Activated B cell treated with CpG ODN at 0.5 μM for 24 hours (primary cell): ENCODE measurements around the gene CD40. TPM values are rescaled to one million over a fixed set of nuclear protein-coding genes. Genes with fewer than 3 reads are reported as not detected.

ENCODE experiments used
- ATAC-seq: fragments of 200-7000 bp; cut with Tn5 transposase; one replicate; pipeline ENCODE4 v1.10.0; 2021; ENCODE audit warnings: low read depth, mild to moderate bottlenecking, moderate library complexity
- CTCF ChIA-PET: fragments of 350-600 bp; sonication (Branson Sonifier 250); formaldehyde crosslinking; loops from one replicate; lab custom pipeline; 2021; ENCODE audit warnings: antibody characterized with exemption; lab: Charles Lee
- POLR2A ChIA-PET: fragments of 350-600 bp; sonication (Branson Sonifier 250); formaldehyde crosslinking; loops from one replicate; lab custom pipeline; 2021; ENCODE audit warnings: antibody characterized with exemption; lab: Charles Lee
- DNase-seq: peaks from one replicate; pipeline ENCODE4 v3.0.0; 2022
- H3K27ac Mint-ChIP-seq: one replicate; pipeline ENCODE4 v1.8.0; 2020; ENCODE audit warnings: mixed read lengths
- H3K27me3 Mint-ChIP-seq: one replicate; pipeline ENCODE4 v1.8.0; 2021; ENCODE audit warnings: mixed read lengths
- H3K36me3 Mint-ChIP-seq: one replicate; pipeline ENCODE4 v1.8.0; 2021; ENCODE audit warnings: low read depth, mixed read lengths
- H3K4me1 Mint-ChIP-seq: one replicate; pipeline ENCODE4 v1.8.0; 2021; ENCODE audit warnings: mixed read lengths
- H3K4me3 Mint-ChIP-seq: one replicate; pipeline ENCODE4 v1.8.0; 2020; ENCODE audit warnings: mild to moderate bottlenecking, mixed read lengths
- H3K9me3 Mint-ChIP-seq: one replicate; pipeline ENCODE4 v1.8.0; 2020; ENCODE audit warnings: mixed read lengths
- intact Hi-C: fragments of 100-400 bp; cut with micrococcal nuclease; formaldehyde crosslinking; loops from one replicate; pipeline ENCODE4 v1.15.1; 2024
- total RNA-seq: library from RNA; stranded (reverse); gene quantifications from 2 replicates; pipeline ENCODE4 v1.2.3, GENCODE V29; 2022
- TF ChIP-seq, protein P1 (sequence below): fragments of 200-600 bp; IDR thresholded peaks from one replicate; pipeline ENCODE4 v1.8.0; 2022; ENCODE audit warnings: antibody characterized with exemption, mild to moderate bottlenecking

The CD40 gene
- total RNA-seq, 1 donor from 2014 or later: 464 TPM

DNA sequence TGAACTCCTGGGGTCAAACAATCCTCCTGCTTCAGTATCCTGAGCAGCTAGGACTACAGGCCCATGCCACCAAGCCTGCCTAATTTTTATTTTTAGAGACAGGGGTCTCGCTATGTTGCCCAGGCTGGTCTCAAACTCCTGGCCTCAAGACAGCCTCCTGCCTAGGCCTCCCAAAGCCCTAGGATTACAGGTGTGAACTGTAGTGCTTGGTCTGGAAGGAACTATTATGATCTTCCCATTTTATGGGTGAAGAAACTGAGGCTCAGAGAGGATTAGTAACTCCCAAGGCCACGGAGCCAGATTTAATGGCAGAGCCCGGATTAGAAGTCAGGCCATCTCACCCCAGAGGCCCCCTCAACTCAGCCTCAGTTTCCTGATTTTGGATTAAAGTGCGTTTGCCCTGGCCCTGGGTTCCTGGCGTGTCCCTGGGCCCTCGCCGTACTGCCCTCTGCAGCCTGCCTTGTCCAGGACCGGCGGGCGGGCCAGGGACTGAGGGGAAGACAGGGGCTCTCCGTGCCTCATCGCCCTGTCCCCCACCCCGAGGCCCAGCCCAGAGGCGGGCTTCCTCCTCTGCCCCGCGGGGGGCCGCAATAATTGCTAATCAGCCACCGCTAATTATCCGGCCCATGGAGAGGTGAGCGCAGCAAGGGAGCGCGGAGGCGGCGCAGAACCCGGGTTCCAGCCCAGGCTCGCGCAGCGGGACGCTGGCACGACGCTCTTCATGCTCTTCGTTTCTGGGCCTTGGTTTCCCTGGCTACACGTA is 34.9 kb downstream of the CD40 start:
- H3K4me1 Mint-ChIP-seq: no peaks in the 10 kb centered on the region
- intact Hi-C loops: no loop called here
- ATAC-seq: no peak
- ChIA-PET POLR2A (no interaction called here), CTCF (no interaction called here)
- TF ChIP-seq, protein P1, sequence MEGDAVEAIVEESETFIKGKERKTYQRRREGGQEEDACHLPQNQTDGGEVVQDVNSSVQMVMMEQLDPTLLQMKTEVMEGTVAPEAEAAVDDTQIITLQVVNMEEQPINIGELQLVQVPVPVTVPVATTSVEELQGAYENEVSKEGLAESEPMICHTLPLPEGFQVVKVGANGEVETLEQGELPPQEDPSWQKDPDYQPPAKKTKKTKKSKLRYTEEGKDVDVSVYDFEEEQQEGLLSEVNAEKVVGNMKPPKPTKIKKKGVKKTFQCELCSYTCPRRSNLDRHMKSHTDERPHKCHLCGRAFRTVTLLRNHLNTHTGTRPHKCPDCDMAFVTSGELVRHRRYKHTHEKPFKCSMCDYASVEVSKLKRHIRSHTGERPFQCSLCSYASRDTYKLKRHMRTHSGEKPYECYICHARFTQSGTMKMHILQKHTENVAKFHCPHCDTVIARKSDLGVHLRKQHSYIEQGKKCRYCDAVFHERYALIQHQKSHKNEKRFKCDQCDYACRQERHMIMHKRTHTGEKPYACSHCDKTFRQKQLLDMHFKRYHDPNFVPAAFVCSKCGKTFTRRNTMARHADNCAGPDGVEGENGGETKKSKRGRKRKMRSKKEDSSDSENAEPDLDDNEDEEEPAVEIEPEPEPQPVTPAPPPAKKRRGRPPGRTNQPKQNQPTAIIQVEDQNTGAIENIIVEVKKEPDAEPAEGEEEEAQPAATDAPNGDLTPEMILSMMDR: no peak
- H3K9me3 Mint-ChIP-seq: no peaks in the 10 kb centered on the region
- H3K27me3 Mint-ChIP-seq: peaks cover 16% of the 10 kb centered on the region
- H3K4me3 Mint-ChIP-seq: no peak overlapping the region
- no peak for DNase-seq
- H3K36me3 Mint-ChIP-seq: no peaks in the 10 kb centered on the region
- H3K27ac Mint-ChIP-seq: no peak overlapping the region

DNA sequence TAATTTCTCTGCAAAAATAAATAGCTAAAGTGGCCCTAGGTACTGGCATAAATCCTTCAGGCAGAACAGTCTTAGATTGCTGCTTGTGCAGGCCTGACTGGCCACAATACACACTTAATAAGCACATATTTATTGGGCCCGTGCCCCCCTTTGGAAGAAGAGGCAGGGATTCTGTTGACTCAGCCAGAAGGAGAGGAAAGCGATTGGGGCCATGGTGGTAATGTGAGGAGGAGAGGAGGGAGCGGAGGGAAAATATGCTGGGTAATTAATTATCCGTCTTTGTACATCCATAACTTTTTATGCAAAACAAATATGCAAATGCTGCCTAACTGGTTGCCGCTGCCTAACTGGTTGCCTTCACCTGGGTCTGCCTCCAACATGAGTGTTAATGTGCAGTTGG is 36.2 kb downstream of the CD40 start:
- Mint-ChIP-seq H3K27me3 (peaks cover 22% of the 10 kb centered on the region), H3K36me3 (no peaks in the 10 kb centered on the region), H3K9me3 (no peaks in the 10 kb centered on the region), H3K4me1 (no peaks in the 10 kb centered on the region), H3K27ac (no peak overlapping the region), H3K4me3 (no peak overlapping the region)
- TF ChIP-seq, protein P1: no peak
- ChIA-PET CTCF (interaction anchor here (1.2 kb wide), 1 partner anchor 18 kb away, joined by 3 read pairs; no protein-coding TSS in a partner anchor), POLR2A (no interaction called here)
- intact Hi-C loops: no loop called here
- ATAC-seq (no peak), DNase-seq (no peak)

DNA sequence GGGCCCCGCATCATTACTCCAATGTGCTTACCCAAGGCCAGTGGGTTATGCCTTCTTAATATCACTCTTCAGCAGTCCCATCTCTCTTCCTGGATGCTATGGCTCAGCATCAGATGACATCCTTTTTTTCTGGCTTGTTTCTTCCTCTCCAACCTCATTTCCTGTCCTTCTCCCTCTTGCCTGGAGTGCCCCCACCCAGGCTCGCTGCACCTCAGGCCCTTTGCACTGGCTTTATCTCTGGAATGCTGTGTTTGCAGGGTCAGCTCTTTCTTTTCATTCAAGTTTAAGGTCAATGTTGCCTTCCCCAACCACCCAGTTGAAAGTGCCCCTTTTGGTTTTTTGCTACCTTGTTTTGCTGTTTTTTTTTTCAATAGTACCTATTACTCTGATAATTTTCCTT is 36.7 kb downstream of the CD40 start:
- H3K4me1 Mint-ChIP-seq: no peaks in the 10 kb centered on the region
- no peaks in the 10 kb centered on the region for H3K9me3 Mint-ChIP-seq
- no peaks in the 10 kb centered on the region for H3K36me3 Mint-ChIP-seq
- POLR2A ChIA-PET: no interaction called here
- DNase-seq (no peak), ATAC-seq (no peak)
- H3K27me3 Mint-ChIP-seq: peaks cover 24% of the 10 kb centered on the region
- no peak overlapping the region for H3K4me3 Mint-ChIP-seq
- H3K27ac Mint-ChIP-seq: no peak overlapping the region
- CTCF ChIA-PET: interaction anchor here (1.2 kb wide), 1 partner anchor 18 kb away, joined by 3 read pairs; no protein-coding TSS in a partner anchor
- intact Hi-C loops: no loop called here
- TF ChIP-seq, protein P1: no peak

DNA sequence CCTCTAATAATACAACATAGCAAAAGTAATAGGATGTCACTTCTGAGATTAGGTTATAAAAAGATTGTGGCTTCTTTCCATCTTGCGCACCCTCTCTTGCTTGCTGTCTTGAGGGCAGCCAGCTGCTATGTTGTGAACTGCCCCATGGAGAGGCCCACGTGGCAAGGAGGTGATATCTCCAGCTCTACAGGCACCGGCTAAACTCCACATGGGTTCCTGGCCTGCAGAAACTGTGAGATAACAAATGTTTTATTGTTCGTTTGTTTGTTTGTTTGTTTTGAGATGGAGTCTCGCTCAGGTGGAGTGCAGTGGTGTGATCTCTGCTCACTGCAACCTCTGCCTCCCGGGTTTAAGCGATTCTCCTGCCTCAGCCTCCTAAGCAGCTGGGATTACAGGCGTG is 38.0 kb downstream of the CD40 start:
- DNase-seq: no peak
- Mint-ChIP-seq H3K27ac (no peak overlapping the region), H3K4me3 (no peak overlapping the region), H3K9me3 (no peaks in the 10 kb centered on the region), H3K4me1 (no peaks in the 10 kb centered on the region), H3K36me3 (no peaks in the 10 kb centered on the region), H3K27me3 (peaks cover 29% of the 10 kb centered on the region)
- ChIA-PET POLR2A (no interaction called here), CTCF (no interaction called here)
- TF ChIP-seq, protein P1: no peak
- intact Hi-C loops: no loop called here
- no peak for ATAC-seq

DNA sequence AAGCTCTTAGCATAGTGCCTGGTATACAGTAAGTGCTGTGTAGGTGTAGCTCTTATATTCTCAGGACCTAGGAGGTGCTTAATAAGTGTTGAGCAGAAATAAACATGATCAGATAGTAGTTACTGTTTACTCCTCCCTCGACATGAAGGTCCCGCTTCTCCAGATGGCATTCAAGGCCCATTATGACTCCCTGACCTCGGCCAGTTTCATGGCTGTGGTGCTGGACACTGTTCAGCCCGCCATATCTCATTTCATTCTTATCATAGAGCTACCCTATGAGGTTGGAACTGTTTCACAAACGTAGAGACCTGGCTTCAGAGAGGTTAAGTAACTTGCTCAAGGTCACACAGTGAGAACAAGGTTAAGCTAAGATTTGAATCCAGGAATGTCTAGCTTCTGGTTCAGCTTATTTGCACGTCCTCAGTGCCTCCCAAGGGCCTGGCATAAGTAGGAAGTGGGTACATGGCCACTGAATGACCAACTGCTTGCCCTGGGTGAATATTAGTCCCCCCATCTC is 39.0 kb downstream of the CD40 start:
- no peaks in the 10 kb centered on the region for H3K4me1 Mint-ChIP-seq
- no peaks in the 10 kb centered on the region for H3K9me3 Mint-ChIP-seq
- ATAC-seq (no peak), DNase-seq (no peak)
- ChIA-PET POLR2A (no interaction called here), CTCF (no interaction called here)
- H3K27ac Mint-ChIP-seq: no peak overlapping the region
- intact Hi-C loops: no loop called here
- peaks cover 29% of the 10 kb centered on the region for H3K27me3 Mint-ChIP-seq
- no peaks in the 10 kb centered on the region for H3K36me3 Mint-ChIP-seq
- H3K4me3 Mint-ChIP-seq: no peak overlapping the region
- TF ChIP-seq, protein P1: no peak
